HCT116 (cell line): ENCODE data around the gene AQP12B. TPM values are rescaled to one million over a fixed set of nuclear protein-coding genes. Genes with fewer than 3 reads are reported as not detected.

Source experiments
- ATAC-seq: fragments of 200-7000 bp; cut with Tn5 transposase; 2 replicates; pipeline ENCODE4 v1.9.1; 2020; ENCODE audit warnings: mild to moderate bottlenecking, moderate library complexity
- BruUV-seq: library from RNA; stranded (reverse); fragments of 400-500 nt; replicated peaks from 2 replicates; lab custom pipeline; 2021; lab: Mats Ljungman, UMichigan
- CTCF ChIA-PET: fragments of 300-600 bp; sonication (Branson Sonifier 250); formaldehyde crosslinking; loops from one replicate; lab custom pipeline; 2021; ENCODE audit warnings: antibody characterized with exemption; lab: Charles Lee
- POLR2A ChIA-PET: fragments of 300-600, 350-600 bp; sonication (Branson Sonifier 250); formaldehyde crosslinking; loops from one replicate; lab custom pipeline; 2021; ENCODE audit warnings: antibody characterized with exemption; lab: Charles Lee
- RAD21 ChIA-PET, 2 experiments: fragments of 300-600 bp; sonication (Branson Sonifier 250); formaldehyde crosslinking; loops; one replicate each; lab custom pipeline; 2023; ENCODE audit warnings: low total read pairs in 2 of 2; ENCODE audit not compliant: uncharacterized antibody in 2 of 2, unreplicated experiment in 2 of 2, low non-redundant PET in 1 of 2; lab: Charles Lee
- DNase-seq: peaks from one replicate; pipeline ENCODE4 v3.0.0-alpha.2; 2010; ENCODE audit warnings: low read depth, low spot score
- H2AFZ ChIP-seq: fragments of 200-600 bp; shearing (Covaris generic), sonication (generic); 2 replicates; pipeline ENCODE4 v1.6.1; 2017; ENCODE audit warnings: low read depth, mixed run types, mixed read lengths, antibody characterized with exemption, low read length; ENCODE audit not compliant: poor library complexity, severe bottlenecking
- H3K27ac ChIP-seq: 2 replicates; pipeline ENCODE4 v1.5.1; 2012; ENCODE audit warnings: low read depth, low read length
- H3K27me3 ChIP-seq: fragments of 200-600 bp; sonication (generic); 2 replicates; pipeline ENCODE4 v1.6.1; 2016; ENCODE audit warnings: mixed run types, low read length, mixed read lengths; ENCODE audit not compliant: insufficient read depth
- H3K36me3 ChIP-seq, 2 experiments: fragments of 200-500 bp in 1 of 2; fragments of 200-600 bp in 1 of 2; sonication (Bioruptor generic) in 1 of 2; sonication (generic) in 1 of 2; 2 replicates each; pipeline versions ENCODE4 v1.5.1 to v1.6.1; 2014 to 2016; ENCODE audit warnings: low read length in 2 of 2, inconsistent platforms in 1 of 2, mixed read lengths in 1 of 2, mixed run types in 1 of 2; ENCODE audit not compliant: insufficient read depth in 2 of 2, control insufficient read depth in 1 of 2
- H3K4me1 ChIP-seq, 2 experiments: fragments of 200-600 bp in 1 of 2; sonication (generic) in 1 of 2; 2 replicates each; pipeline versions ENCODE4 v1.5.1 to v1.6.1; 2012 to 2017; ENCODE audit warnings: low read length in 2 of 2, inconsistent platforms in 1 of 2, mild to moderate bottlenecking in 1 of 2, mixed read lengths in 1 of 2, mixed run types in 1 of 2, moderate library complexity in 1 of 2; ENCODE audit not compliant: insufficient read depth in 2 of 2, control insufficient read depth in 1 of 2
- H3K4me2 ChIP-seq: fragments of 200-600 bp; sonication (generic); 2 replicates; pipeline ENCODE4 v1.6.1; 2017; ENCODE audit warnings: mixed run types, low read length, mixed read lengths
- H3K4me3 ChIP-seq, 2 experiments: fragments of 200-600 bp in 1 of 2; sonication (generic) in 1 of 2; replicated peaks in 1 of 2; 2 replicates each; pipeline ENCODE4 v1.5.1; 2011 to 2016; ENCODE audit warnings: low read length in 2 of 2, control low read depth in 1 of 2, low read depth in 1 of 2, mild to moderate bottlenecking in 1 of 2, mixed read lengths in 1 of 2, mixed run types in 1 of 2
- H3K79me2 ChIP-seq: fragments of 200-600 bp; sonication (generic); 2 replicates; pipeline ENCODE4 v1.6.1; 2017; ENCODE audit warnings: mild to moderate bottlenecking, mixed run types, low read length, moderate library complexity, mixed read lengths; ENCODE audit not compliant: insufficient read depth
- H3K9ac ChIP-seq: fragments of 200-600 bp; sonication (generic); 2 replicates; pipeline ENCODE4 v1.6.1; 2016; ENCODE audit warnings: low read length, mixed read lengths
- H3K9me2 ChIP-seq: fragments of 200-600 bp; sonication (generic), shearing (Covaris generic); 2 replicates; pipeline ENCODE4 v1.6.1; 2017; ENCODE audit warnings: mixed run types, mild to moderate bottlenecking, moderate library complexity; ENCODE audit not compliant: insufficient read depth
- H3K9me3 ChIP-seq, 2 experiments: fragments of 200-500 bp in 1 of 2; fragments of 200-600 bp in 1 of 2; sonication (Bioruptor generic) in 1 of 2; sonication (generic) in 1 of 2; 2 replicates each; pipeline ENCODE4 v1.6.1; 2014 to 2017; ENCODE audit warnings: low read length in 2 of 2, mixed read lengths in 2 of 2, inconsistent platforms in 1 of 2, low read depth in 1 of 2, mild to moderate bottlenecking in 1 of 2, mixed run types in 1 of 2, moderate library complexity in 1 of 2; ENCODE audit not compliant: control insufficient read depth in 1 of 2, insufficient read depth in 1 of 2
- H4K20me1 ChIP-seq: fragments of 200-600 bp; sonication (generic), shearing (Covaris generic); 2 replicates; pipeline ENCODE4 v1.6.1; 2017; ENCODE audit warnings: mixed run types, mild to moderate bottlenecking, moderate library complexity; ENCODE audit not compliant: insufficient read depth
- CBX3 ChIP-seq: IDR thresholded peaks from 2 replicates; pipeline ENCODE4 v1.6.1; 2012; ENCODE audit warnings: low read depth
- CEBPB ChIP-seq: IDR thresholded peaks from 2 replicates; pipeline ENCODE4 v1.6.1; 2012; ENCODE audit warnings: low read depth
- EGR1 ChIP-seq: IDR thresholded peaks from 2 replicates; pipeline ENCODE4 v1.6.1; 2012; ENCODE audit warnings: low read depth
- ELF1 ChIP-seq: IDR thresholded peaks from 2 replicates; pipeline ENCODE4 v1.6.1; 2012; ENCODE audit warnings: low read depth, borderline replicate concordance
- FOSL1 ChIP-seq: IDR thresholded peaks from 2 replicates; pipeline ENCODE4 v1.6.1; 2012; ENCODE audit warnings: low read depth
- JUND ChIP-seq: IDR thresholded peaks from 2 replicates; pipeline ENCODE4 v1.6.1; 2012
- POLR2A ChIP-seq: IDR thresholded peaks from 2 replicates; pipeline ENCODE4 v1.7.0; 2011; ENCODE audit warnings: borderline replicate concordance; ENCODE audit not compliant: insufficient read depth, insufficient read length; ENCODE audit errors: extremely low read depth
- SIN3A ChIP-seq: IDR thresholded peaks from 2 replicates; pipeline ENCODE4 v1.6.1; 2012; ENCODE audit warnings: low read depth
- SP1 ChIP-seq: IDR thresholded peaks from 2 replicates; pipeline ENCODE4 v1.6.1; 2012; ENCODE audit warnings: low read depth
- SRF ChIP-seq: IDR thresholded peaks from 2 replicates; pipeline ENCODE4 v1.6.1; 2012; ENCODE audit warnings: low read depth
- YY1 ChIP-seq: IDR thresholded peaks from 2 replicates; pipeline ENCODE4 v1.6.1; 2011; ENCODE audit warnings: low read length, low read depth, moderate library complexity, mild to moderate bottlenecking; ENCODE audit not compliant: insufficient replicate concordance; ENCODE audit errors: extremely low read depth
- ZFX ChIP-seq: fragments of 450-650 bp; IDR thresholded peaks from 2 replicates; pipeline ENCODE4 v1.6.1; 2017
- ZNF274 ChIP-seq: fragments of 200-500 bp; sonication (Bioruptor generic); IDR thresholded peaks from 2 replicates; pipeline ENCODE4 v1.6.1; 2014; ENCODE audit warnings: mild to moderate bottlenecking, low read depth, low read length, inconsistent platforms
- intact Hi-C: fragments of 100-400 bp; cut with micrococcal nuclease; formaldehyde crosslinking; loops from 2 replicates; pipeline ENCODE4 v1.10.0; 2022
- total RNA-seq: library from RNA; stranded (reverse); gene quantifications from one replicate; pipeline ENCODE4 v1.2.1, GENCODE V29; 2021; ENCODE audit not compliant: unreplicated experiment
- TF ChIP-seq, protein P1 (sequence below): IDR thresholded peaks from 2 replicates; pipeline ENCODE4 v1.6.1; 2012
- TF ChIP-seq, protein P2 (sequence below): IDR thresholded peaks from 2 replicates; pipeline ENCODE4 v1.6.1; 2011; ENCODE audit warnings: mild to moderate bottlenecking, low read length, moderate library complexity; ENCODE audit not compliant: insufficient replicate concordance; ENCODE audit errors: extremely low read depth
- TF ChIP-seq, protein P3 (sequence below), 3 experiments: fragments of 200-600 bp in 1 of 3; sonication (generic) in 1 of 3; IDR thresholded peaks in 2 of 3; conservative IDR thresholded peaks in 1 of 3; 2 replicates each; pipeline ENCODE4 v1.5.1; 2012 to 2017; ENCODE audit warnings: low read depth in 2 of 3, low read length in 2 of 3, antibody characterized with exemption in 1 of 3, borderline replicate concordance in 1 of 3, control low read depth in 1 of 3, mild to moderate bottlenecking in 1 of 3, mixed read lengths in 1 of 3, mixed run types in 1 of 3, moderate library complexity in 1 of 3; ENCODE audit not compliant: insufficient read depth in 1 of 3
- TF ChIP-seq, protein P4 (sequence below): IDR thresholded peaks from 2 replicates; pipeline ENCODE4 v1.6.1; 2012; ENCODE audit warnings: low read depth
- TF ChIP-seq, protein P5 (sequence below): IDR thresholded peaks from 2 replicates; pipeline ENCODE4 v1.6.1; 2012

AQP12B gene
- total RNA-seq, 1 experiment from 2014 or later, result not detected

DNA sequence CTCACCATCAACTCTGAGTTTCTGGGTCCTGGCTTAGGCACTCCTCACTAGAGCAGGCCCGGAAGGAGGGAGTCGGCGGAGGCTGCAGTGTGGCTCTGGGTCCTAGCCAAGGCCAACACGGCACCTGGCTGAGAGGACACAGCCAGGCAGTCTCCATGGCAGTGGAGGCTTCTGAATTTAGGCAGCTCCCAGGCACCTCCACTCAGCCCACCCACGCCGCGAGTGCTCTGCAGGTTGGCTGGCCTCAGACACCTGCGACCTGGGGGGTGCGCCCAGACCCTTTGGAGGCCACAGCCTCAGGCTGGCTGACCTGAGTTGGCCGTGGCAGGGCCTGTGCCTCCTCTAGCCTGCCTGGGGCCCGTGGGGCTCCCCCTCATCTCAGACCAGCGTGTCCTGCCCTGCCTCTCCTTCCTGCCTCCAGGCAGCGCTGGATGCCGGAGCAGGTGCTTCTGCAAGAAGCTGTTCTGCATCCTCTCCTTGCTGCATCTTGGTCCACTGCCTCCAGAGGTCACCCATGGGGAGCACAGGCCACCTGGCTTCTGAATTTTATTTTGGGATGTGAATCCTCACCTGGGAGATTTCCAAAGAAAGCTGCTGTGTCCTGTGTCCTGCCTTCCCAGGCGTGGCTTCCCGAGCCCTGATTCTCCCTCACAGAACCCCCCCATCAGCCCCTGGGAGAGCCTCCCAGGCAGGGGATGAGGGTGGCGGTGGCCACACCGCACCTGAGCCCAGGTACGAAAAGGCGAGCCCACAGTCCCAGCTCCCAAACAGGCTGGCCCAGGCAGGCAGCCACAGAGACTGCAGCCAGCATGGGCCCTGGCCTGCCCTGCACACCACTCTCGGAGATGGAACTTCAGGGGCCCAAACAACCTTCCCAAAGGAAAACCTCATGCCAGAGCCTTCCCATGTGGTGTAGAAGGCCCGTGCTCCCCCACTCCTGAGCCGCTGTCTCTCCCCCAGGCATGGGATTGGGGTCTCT lies 32.4 kb upstream of the AQP12B start:
- BruUV-seq, result no TSS peak
- POLR2A ChIA-PET, result no interaction called here
- intact Hi-C loops, result no loop called here
- H3K9me3 ChIP-seq, result no peaks in the 10 kb centered on the region
- no peak for DNase-seq
- no peak overlapping the region for H3K4me3 ChIP-seq
- H4K20me1 ChIP-seq, result no peaks in the 10 kb centered on the region
- H3K4me1 ChIP-seq, result no peaks in the 10 kb centered on the region
- no peak overlapping the region for H3K9ac ChIP-seq
- no peaks in the 10 kb centered on the region for H3K79me2 ChIP-seq
- CTCF ChIA-PET, result no interaction called here
- no peak overlapping the region for H2AFZ ChIP-seq
- RAD21 ChIA-PET, result no interaction called here
- H3K36me3 ChIP-seq, result no peaks in the 10 kb centered on the region
- no peaks in the 10 kb centered on the region for H3K27me3 ChIP-seq
- H3K27ac ChIP-seq, result no peak overlapping the region
- no peaks in the 10 kb centered on the region for H3K9me2 ChIP-seq
- TF ChIP-seq FOSL1, result no peak
- TF ChIP-seq SIN3A, result no peak
- TF ChIP-seq POLR2A, result no peak
- TF ChIP-seq, protein P1, sequence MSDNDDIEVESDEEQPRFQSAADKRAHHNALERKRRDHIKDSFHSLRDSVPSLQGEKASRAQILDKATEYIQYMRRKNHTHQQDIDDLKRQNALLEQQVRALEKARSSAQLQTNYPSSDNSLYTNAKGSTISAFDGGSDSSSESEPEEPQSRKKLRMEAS, result no peak
- no peak for TF ChIP-seq ZNF274
- TF ChIP-seq ELF1, result no peak
- TF ChIP-seq YY1, result no peak
- TF ChIP-seq, protein P2, sequence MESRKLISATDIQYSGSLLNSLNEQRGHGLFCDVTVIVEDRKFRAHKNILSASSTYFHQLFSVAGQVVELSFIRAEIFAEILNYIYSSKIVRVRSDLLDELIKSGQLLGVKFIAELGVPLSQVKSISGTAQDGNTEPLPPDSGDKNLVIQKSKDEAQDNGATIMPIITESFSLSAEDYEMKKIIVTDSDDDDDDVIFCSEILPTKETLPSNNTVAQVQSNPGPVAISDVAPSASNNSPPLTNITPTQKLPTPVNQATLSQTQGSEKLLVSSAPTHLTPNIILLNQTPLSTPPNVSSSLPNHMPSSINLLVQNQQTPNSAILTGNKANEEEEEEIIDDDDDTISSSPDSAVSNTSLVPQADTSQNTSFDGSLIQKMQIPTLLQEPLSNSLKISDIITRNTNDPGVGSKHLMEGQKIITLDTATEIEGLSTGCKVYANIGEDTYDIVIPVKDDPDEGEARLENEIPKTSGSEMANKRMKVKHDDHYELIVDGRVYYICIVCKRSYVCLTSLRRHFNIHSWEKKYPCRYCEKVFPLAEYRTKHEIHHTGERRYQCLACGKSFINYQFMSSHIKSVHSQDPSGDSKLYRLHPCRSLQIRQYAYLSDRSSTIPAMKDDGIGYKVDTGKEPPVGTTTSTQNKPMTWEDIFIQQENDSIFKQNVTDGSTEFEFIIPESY, result no peak
- TF ChIP-seq SRF, result no peak
- TF ChIP-seq, protein P3, sequence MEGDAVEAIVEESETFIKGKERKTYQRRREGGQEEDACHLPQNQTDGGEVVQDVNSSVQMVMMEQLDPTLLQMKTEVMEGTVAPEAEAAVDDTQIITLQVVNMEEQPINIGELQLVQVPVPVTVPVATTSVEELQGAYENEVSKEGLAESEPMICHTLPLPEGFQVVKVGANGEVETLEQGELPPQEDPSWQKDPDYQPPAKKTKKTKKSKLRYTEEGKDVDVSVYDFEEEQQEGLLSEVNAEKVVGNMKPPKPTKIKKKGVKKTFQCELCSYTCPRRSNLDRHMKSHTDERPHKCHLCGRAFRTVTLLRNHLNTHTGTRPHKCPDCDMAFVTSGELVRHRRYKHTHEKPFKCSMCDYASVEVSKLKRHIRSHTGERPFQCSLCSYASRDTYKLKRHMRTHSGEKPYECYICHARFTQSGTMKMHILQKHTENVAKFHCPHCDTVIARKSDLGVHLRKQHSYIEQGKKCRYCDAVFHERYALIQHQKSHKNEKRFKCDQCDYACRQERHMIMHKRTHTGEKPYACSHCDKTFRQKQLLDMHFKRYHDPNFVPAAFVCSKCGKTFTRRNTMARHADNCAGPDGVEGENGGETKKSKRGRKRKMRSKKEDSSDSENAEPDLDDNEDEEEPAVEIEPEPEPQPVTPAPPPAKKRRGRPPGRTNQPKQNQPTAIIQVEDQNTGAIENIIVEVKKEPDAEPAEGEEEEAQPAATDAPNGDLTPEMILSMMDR (IDR thresholded peaks at IDR 0.05 in 2 of 3, conservative IDR thresholded peaks at IDR 0.05 in 1 of 3; ENCODE audit: borderline replicate concordance in 1 of 3, insufficient read depth in 1 of 3, low read depth in 2 of 3, low read length in 2 of 3), result no peak
- no peak for TF ChIP-seq JUND
- no peak for TF ChIP-seq EGR1
- TF ChIP-seq, protein P4, sequence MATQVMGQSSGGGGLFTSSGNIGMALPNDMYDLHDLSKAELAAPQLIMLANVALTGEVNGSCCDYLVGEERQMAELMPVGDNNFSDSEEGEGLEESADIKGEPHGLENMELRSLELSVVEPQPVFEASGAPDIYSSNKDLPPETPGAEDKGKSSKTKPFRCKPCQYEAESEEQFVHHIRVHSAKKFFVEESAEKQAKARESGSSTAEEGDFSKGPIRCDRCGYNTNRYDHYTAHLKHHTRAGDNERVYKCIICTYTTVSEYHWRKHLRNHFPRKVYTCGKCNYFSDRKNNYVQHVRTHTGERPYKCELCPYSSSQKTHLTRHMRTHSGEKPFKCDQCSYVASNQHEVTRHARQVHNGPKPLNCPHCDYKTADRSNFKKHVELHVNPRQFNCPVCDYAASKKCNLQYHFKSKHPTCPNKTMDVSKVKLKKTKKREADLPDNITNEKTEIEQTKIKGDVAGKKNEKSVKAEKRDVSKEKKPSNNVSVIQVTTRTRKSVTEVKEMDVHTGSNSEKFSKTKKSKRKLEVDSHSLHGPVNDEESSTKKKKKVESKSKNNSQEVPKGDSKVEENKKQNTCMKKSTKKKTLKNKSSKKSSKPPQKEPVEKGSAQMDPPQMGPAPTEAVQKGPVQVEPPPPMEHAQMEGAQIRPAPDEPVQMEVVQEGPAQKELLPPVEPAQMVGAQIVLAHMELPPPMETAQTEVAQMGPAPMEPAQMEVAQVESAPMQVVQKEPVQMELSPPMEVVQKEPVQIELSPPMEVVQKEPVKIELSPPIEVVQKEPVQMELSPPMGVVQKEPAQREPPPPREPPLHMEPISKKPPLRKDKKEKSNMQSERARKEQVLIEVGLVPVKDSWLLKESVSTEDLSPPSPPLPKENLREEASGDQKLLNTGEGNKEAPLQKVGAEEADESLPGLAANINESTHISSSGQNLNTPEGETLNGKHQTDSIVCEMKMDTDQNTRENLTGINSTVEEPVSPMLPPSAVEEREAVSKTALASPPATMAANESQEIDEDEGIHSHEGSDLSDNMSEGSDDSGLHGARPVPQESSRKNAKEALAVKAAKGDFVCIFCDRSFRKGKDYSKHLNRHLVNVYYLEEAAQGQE, result no peak
- TF ChIP-seq SP1, result no peak
- TF ChIP-seq, protein P5, sequence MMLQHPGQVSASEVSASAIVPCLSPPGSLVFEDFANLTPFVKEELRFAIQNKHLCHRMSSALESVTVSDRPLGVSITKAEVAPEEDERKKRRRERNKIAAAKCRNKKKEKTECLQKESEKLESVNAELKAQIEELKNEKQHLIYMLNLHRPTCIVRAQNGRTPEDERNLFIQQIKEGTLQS, result no peak
- TF ChIP-seq CEBPB, result no peak
- TF ChIP-seq ZFX, result no peak
- no peak for TF ChIP-seq CBX3
- peak; percentile 44; the same call in 1 of the 2 replicates for ATAC-seq
- H3K4me2 ChIP-seq, result no peak overlapping the region
